Stimulated activated CD8-positive, alpha-beta memory T cell treated with anti-CD3 and anti-CD28 coated beads, Interleukin-12 subunit alpha, Interleukin-12 subunit beta, amount 100 ng/mL, for 1 hour (primary cell): Measurements from ENCODE around the gene ZDHHC19.
"Not testable (repeated sequence)": the region's sequence is repeated elsewhere in the genome, so short reads cannot be mapped to it uniquely, and the experiment has no call there.

ENCODE experiments used
- DNase-seq: peaks from one replicate; pipeline ENCODE4 v3.0.0-alpha.2; 2020; ENCODE audit warnings: low read depth

Gene ZDHHC19

DNA sequence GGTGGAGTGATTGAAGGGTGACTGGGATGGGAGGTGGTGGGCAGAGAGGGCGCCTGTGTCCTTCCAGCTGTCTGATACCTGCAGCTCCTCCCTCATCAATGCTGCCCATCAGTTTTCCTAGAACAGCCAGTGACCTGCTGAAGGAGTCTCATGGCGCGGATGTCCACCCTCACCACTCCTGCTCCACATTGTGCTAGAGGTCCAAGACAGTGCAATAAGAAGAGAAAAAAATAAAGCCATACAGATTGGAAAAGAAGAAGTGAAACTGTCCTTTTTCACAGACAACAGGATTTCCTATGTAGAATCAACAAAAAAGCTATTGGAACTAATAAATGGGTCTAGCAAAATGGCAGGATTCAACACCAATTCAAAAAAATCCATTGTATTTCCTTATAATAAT is 7.4 kb downstream of the ZDHHC19 start:
- DNase-seq = no peak

DNA sequence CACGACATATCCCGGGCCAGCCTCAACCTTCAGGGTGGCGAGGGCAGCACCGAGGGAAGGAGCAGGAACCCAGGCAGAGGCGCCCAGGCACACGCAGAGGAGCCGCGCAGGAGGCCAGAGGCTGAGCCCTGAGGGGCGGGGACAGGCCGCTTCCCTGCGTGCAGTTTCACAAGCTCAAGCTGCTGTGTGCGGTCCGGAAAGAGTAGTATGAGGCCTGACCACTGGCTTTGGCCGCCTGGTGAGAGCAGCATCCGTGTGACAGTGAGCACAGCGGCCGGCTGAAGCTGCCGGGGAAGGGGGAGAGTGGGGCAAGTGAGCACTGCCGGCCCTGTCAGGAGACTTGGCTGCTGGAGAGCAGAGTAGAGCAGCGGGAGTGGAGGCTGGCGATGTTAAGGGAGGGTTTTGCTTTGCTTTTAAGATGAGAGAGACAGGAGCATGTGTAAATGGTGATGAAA is 8.7 kb downstream of the ZDHHC19 start:
- DNase-seq = no peak

DNA sequence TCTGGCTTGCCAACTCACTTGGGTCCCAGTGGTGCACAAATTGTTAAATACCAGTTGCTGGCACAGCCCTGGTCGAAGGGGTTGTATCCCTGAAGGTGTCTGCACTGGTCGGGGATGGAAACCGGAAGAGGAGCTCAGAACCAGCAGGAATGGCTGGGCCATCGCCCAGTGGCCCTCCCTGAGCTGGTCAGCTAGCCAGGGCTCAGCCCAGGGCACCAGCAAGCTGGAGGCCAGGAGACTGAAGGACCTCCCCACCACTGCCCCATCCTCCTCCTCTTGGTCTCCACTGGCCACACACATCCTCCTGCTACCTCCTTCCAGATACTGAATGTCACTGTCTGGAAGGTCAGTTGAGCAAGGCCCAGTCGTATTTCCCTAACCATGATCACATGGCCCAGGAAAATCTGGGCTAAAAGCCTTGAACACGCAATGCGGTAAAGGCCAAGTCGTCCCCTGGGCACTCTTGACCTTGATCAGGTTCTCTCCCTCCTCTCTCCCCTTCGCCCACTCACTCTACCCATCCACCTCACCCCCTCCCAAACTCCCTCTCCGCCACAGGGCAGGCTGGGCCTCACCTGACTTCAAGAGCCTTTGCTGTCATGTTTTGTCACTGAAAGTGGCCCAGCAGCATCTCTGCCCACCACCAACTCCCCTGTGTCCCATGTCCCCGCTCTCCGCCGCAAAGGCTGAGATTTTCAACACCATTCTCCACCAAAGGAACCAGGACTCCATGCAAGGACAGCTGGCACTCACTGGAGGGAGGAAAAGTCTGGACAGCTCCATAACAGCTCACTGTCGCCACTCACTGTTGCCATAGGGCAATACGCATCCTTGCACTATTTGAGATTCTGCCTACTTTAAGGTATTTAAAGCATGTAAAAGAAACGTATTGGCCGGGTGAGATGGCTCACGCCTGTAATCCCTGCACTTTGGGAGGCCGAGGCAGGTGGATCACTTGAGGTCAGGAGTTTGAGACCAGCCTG is 12.1 kb downstream of the ZDHHC19 start:
- DNase-seq = no peak

DNA sequence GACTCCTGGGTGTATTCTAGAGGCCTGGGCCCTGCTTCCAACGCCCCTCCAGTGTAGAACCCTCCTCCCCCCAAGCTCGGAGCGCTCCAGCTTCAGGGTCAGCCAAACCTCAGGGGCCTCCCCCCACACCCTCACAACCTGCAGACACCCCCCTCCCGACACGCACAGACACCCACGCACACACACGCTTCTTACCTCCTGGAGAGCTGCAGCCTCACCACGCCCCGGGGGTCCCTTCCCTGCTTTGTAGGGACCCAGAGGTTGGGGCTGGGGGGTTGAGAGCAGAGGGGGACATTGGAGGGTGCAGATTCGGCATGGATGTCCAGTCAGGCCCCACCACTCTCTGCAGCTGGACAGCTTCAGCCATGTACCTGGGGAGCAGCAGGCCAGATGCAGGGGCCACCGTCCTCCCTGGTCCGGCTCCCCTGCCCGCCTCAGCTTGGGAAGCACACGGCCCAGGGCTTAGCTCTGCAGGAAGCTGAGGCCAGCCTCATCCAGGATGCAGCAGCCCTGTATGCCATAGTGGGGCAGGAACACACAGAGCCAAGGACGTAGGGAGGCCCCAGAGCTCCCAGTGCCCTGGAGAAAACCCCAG is 13.0 kb downstream of the ZDHHC19 start:
- no peak for DNase-seq

DNA sequence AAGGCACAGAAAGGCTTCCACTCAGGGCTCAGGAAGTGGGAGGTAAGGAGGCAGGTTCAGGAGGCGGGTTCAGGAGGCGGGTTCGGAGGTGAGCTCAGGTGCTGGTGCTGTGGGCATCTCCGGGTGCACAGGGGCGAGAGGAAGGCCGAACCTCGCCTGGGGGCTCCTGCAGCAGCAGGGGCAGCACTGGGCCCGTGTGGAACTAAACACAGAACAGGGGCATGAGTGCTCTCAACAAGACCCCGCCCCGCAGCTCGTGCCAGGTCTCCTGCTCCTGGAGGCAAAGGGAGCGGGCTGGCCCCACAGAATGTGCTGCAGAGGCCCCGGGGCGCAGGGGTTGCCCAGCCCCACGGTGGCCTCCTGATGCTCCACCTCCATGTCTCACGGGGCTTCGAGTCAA is 13.7 kb downstream of the ZDHHC19 start:
- DNase-seq = no peak

DNA sequence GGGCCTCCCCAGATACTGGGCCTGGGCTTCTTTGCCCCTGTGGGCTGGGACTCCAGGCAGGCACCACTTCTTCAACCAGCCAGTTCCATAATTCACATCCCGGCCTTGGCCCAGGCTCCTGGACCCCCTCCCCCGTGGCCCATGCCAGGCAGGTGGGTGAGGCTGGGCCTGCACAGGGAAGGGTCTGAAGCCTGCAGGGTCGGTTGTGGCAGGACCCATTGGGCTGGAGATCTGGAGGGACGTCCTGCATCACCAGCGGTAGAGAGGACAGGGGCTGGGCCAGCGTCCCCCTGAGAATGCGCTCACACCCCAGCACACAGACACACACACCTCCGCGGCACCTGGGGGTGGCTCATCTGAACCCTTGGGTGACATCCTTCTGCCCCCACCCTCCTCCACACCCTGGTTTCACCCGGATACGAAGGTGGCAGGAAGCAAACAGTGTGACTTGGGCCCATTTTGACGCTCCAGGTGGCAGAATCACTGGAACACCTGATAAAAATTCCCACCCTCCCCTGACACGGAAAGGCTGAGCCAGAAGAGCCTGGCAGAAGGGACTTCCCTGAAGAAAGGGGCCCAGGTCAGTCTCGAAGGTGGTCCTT is 15.4 kb downstream of the ZDHHC19 start:
- no peak for DNase-seq

DNA sequence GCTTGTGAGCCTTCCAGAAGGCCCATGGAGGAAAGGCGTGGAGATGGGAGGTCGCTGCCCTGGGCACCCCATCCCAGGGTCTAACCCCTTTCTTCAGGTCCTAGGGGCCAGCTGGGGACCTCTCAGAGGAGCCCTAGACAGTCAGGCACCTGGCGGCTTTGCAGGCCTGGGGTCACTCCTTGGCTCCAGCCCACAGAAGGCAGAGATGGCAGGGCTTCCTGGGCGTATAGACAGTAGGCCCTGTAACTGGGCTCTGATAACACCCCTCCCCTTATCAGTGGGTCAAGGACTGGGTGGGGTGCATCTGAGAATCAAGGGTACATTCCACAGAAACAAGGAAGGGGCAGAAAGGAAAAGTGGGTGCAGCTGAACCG is 16.7 kb downstream of the ZDHHC19 start:
- DNase-seq = no peak

DNA sequence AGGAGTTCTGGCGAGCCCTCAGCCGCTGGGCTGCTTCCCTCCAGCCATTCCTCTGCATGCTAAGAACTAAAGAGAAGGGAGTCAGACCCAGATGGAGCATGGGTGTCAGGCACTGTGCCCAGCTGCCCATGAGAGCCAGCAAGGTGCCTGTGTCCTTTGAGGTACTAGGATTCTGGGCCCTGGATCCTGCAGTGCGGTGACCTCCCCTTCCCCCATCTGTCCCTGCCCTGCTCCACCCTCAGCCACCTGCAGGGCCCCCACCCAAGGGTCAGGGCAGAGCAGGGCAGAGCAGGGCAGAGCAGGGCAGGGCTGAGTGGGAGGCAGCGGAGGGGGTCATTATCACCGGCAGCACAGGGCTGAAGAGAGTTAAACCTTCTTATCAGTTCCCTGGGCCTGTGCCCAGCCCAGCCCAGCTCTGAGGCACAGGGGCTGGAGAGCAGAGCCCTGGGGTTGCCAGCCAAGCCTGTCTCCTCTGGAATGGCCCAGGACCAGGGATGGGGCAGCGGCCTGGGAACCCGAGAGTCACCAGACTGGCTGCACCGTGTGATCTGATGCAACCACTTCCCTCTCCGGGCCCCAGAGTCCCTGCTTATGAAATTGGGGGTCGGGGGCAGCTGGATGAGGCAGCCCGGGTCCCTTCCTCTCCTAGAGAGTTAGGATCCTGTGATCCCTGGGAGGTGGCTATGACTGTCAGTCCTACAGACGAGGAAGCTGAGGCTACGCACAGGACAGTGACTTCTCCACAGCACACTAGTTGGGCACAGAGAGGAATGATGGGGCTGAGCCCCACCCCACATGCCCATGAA is 17.3 kb downstream of the ZDHHC19 start:
- DNase-seq = no peak

DNA sequence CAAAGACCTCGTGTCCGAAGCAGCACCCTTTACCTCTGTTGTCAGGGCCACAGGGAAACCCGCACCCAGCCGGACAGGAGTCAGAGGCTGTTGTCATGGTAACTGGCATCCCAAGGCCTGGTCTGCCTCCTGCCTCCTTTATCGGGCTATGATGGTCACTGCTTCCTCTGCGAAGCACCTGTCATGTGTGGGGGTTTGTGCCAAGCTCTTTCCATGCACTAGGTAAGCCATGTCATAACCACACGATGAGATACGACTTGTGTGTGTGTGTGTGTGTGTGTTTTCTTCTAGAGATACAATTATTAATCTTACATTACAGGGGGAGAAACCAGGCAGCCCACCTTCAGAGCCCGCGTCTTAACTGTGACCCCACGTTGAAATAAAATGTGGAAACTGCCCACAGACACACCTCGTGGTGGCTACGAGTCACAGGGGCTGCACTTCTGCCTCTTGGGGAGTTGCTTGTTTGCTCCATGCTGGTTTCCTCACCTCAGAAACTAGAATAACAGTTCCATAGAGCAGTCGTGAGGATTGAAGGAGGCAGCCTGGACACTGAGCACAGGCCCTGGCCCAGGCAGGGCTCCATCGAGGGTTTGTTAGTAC is 18.0 kb downstream of the ZDHHC19 start:
- DNase-seq = no peak

DNA sequence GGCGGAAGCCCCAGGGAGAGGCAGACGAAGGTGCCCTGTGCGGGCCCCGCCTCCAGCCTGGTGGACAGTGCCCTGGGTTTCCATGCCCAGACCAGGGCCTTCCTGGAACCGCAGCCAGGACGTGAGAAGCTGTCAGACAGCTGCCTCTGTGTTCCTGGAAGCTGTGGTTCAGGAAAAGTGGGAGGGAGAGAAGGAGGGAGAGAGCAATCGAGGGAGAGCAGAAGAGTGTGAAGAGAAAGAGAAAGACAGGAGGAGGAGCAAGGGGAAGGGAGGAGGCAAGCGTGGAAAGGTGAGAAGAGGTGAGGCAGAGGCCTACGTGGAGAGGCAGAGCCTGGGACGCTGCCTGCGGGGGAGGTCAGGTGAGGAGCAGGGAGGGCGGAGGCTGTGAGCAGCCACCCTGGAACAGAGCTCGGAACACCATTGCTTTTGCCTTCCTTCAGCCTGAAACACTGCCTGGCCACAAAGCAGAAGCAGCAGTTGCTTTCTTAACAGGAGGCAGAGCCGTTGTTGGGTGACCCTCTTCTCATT is 18.6 kb downstream of the ZDHHC19 start:
- DNase-seq = no peak

DNA sequence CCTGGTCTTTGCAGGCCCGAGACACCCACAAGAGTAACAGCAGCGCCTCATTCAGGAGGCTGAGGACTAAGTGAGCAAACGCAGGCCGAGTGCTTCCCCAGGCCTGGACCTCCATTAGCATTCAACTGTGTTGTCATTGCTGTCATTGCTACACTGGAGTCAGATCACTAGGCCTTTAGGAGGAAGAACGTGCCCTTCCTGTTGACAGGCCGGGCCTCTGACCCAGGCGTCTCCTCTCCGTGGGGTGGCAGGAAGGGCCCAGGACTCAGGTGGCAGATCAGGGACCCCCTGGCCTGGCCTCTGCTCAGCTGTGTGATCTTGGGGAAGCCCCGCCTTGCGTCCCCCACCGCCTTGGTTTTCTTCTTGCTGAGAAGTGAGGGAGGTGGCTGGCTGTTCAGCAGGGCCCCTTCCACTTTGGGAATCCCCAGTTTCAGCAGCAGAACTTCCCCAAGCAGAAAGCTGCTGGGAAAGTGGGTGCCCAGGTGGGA is 19.1 kb downstream of the ZDHHC19 start:
- no peak for DNase-seq

DNA sequence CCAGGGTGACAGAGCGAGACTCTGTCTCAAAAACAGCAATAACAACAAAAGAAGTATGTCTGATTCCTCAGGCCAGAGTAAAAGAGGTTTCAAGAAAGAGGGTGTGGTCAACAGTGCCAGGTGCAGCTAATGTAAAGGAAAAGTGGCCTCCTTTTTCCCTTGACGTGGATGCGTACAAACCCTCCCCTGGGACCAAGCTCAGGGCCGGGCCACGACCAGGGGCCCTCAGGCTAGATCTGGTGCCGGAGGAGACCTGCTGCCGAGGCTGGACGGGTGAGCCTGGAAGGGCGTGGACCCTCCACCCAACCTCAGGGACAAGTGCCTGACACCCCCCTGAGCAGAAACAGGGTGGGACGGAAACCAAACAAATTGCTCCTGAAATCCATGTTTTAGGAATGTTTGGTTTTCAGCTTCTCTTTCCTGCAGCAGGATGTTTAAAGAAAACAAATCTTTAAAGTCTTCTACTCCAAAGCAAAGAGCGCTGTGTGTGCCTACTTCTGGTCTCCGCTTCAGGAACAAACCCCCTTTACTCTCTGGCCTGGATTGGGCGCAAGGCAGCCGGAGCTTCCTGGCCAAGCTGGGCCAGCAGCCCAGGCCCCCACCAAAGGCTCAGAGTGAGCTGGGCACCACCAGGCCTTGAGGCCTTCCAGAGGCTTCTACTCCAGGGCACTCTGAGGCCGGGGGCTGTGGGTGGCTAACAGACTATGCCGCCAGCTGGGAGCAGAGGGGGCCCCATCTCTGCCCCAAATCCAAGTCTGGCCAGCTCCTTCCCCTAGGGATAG is 21.4 kb downstream of the ZDHHC19 start:
- no peak for DNase-seq

DNA sequence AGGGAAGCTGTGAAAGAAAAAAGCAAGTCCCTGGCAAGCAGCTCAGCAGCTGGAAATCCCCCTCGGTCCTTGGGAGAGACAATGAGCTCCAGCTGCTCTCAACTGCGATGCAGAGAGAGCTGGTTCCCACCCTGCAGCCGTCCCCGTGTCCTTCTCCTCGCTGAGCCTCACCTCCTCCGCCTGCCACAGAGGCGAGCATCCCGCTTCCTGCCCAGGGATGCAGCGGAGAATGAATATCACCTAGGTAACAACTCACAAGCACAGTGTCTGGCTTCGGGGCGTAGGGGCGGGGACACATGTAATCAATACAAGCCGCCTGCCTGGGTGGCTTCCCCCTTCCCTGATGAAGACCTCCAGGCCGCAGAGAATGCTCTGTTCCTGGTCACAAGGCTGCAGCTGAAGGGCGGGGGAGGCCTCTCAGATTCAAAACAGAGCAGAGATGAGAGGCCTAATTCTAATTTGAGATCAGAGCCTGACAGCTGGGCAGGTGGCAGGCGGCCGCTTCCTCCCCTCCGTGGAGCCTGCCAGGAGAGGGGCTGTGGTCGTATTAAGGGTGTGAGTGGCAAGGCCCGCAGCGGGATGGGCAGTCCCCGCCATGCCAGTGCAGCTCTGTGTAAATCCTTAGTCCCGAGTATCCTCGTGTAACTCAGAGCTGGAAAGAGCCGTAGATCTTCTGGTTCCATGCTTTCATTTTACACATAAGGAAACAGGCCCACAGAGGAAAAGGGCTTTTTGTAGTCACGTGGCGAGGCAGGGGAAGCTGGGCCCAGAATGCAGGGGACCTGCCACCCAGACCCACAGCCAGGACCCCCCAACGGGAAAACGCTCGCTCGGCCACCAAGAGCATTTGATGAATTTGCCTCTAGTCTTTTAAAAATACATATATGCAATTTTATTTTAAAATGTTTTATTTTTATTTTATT is 24.3 kb downstream of the ZDHHC19 start:
- no peak for DNase-seq

DNA sequence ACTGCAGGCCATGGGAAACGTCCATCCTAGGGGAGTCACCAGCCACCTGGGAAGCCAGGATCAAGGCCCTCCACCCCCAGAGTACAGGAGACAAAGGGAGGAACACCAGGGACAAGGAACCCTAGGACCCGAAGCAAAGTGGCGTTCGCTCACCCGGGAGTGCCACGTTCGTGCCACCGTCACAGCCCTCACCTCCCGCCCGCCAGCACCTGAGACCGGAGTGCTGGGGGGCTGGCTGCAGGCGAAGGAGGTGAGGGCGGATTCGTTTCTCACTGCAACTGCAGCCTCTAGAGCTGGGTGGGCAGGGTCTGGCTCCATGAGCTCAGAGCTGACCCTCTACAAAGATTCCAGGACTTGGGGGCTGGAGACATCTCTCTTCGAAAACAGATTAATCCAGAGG is 26.3 kb downstream of the ZDHHC19 start:
- DNase-seq = no peak

DNA sequence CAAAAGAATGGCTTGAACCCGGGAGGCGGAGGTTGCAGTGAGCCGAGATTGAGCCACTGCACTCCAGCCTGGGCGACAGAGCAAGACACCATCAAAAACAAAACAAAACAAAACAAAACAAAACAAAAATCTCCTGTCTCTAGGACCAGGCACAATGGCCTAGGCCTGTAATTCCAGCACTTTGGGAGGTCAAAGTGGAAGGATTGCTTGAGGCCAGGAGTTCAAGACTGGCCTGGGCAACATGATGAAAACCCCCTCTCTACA is 27.1 kb downstream of the ZDHHC19 start:
- DNase-seq = not testable (repeated sequence)

DNA sequence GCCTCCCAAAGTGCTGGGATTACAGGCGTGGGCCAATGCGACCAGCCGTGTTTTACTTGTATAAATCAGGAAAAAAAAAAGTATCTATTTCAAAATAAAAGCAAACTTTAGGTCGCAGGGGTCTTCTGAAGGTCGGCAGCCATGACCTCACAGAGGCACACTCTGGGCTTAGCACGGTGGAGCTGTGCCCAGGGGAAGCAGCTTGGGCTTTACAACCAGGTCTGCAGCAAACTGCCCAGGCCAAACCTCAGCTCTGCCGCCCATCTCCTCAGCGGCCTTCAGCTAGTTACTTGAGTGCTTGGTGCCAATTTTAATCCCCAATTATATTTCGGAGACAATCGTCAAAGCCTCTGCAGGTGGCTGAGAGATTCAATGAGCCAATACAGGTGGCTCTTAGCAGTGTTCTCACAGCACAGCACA is 30.1 kb downstream of the ZDHHC19 start:
- no peak for DNase-seq

DNA sequence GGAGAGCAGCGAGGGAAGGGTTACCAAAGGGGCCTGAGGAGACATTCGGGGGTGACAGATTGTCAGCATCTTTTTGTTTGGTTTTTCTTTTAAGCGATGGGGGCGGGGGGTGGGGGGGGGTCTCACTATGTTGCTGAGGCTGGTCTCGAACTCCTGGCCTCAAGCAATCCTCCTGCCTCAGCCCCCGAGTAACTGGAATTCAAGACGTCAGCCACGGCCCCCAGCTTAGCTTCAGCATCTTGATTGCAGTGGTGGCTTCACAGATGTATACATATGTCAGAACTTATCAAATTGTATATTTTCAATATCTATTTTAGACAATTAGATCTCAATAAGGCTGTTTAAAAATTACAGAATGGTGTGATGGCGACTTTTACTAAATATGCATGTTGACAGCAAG is 30.9 kb downstream of the ZDHHC19 start:
- no peak for DNase-seq

DNA sequence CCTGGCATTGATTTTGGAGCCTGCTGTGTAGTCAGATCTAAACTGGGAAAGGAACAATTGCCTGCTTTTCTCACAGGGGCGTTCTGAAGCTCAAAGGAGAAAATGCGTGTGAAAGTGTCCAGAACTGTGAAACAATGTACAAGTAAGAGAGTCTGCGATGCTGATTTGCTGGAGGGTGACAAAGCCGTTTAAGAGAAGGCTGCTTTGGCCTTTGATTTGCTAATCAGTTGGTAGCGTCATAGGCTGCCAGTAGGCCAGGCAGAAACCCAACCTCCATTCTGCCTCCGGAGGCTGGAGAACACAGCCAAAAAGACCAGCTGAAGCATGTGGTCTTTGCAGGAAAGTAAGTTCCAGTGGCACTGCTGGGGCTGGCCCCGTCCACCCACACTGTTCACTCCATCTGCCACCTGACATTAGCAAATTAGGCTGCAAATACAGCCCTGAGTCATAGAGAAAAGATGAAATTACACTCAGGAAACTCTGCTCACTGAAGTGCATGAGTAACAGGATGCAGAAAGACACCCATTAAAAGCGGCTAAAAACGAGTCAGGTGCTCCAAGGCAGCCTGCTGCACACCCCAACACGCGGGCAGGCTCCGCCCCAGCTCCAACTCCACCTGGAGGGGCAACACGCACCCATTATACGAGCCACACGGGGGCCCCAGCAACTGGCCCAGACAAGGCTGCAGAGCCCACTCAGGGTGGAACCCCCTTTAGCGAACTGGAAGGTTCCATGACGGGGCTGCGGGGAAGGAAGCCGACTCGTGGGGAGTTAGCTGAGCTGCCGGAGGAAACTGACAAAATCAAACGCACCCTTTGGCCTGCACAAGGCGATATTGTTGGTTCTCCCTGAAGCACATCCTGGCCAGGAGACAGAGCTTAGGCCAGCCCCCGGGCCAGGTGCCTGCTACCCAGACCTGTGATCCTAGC is 31.6 kb downstream of the ZDHHC19 start:
- peak; percentile 78 for DNase-seq

DNA sequence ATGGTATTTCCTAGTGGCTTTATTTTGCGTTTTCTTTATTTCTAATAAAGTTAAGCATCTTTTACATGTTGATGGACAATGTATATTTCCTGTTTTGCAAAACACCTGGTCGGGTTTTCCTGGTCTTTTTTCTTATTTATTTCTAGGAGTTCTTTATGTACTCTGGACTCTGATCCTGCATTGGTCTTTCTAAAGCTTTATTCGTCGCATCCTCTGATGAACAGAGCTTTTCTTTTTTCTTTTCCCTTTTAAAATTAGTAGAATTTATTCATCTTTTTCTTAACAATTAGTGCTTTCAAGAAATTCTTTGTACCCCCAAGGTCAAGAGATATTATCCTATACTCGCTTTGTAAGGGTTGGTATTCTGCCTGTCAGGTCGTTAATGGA is 32.2 kb downstream of the ZDHHC19 start:
- DNase-seq = no peak
